Parathyroid adenoma (tissue), 2 donors: ENCODE data around the gene TAS2R10.

ENCODE experiments used
- H2AFZ ChIP-seq: fragments of 300-600 bp; sonication (generic); one replicate; pipeline ENCODE4 v1.7.0; 2017; ENCODE audit warnings: antibody characterized with exemption, mild to moderate bottlenecking
- H3K27ac ChIP-seq: fragments of 300-600 bp; sonication (generic); one replicate; pipeline ENCODE4 v1.7.0; 2017
- H3K27me3 ChIP-seq: fragments of 300-600 bp; sonication (generic); one replicate; pipeline ENCODE4 v1.7.0; 2017; ENCODE audit warnings: low read length; ENCODE audit not compliant: control insufficient read depth, insufficient read depth
- H3K36me3 ChIP-seq: fragments of 300-600 bp; sonication (generic); one replicate; pipeline ENCODE4 v1.7.0; 2017; ENCODE audit warnings: low read length; ENCODE audit not compliant: control insufficient read depth, insufficient read depth
- H3K4me1 ChIP-seq: fragments of 300-600 bp; sonication (generic); one replicate; pipeline ENCODE4 v1.7.0; 2017; ENCODE audit warnings: control low read depth
- H3K4me2 ChIP-seq: fragments of 300-600 bp; sonication (generic); one replicate; pipeline ENCODE4 v1.7.0; 2017; ENCODE audit warnings: low read length
- H3K4me3 ChIP-seq: fragments of 300-600 bp; sonication (generic); one replicate; pipeline ENCODE4 v1.7.0; 2017; ENCODE audit warnings: low read depth, low read length
- H3K79me2 ChIP-seq: fragments of 300-600 bp; sonication (generic); one replicate; pipeline ENCODE4 v1.7.0; 2017; ENCODE audit warnings: control low read depth
- H3K9ac ChIP-seq: fragments of 300-600 bp; sonication (generic); one replicate; pipeline ENCODE4 v1.7.0; 2017; ENCODE audit warnings: mild to moderate bottlenecking
- H3K9me3 ChIP-seq: fragments of 300-600 bp; sonication (generic); one replicate; pipeline ENCODE4 v1.7.0; 2017; ENCODE audit warnings: low read length; ENCODE audit not compliant: control insufficient read depth
- TF ChIP-seq, protein P1 (sequence below): fragments of 300-600 bp; sonication (generic); IDR thresholded peaks from one replicate; pipeline ENCODE4 v1.7.0; 2017; ENCODE audit warnings: antibody characterized with exemption, mild to moderate bottlenecking
- donor health status: primary hyperparathyroidism.

The TAS2R10 gene

DNA sequence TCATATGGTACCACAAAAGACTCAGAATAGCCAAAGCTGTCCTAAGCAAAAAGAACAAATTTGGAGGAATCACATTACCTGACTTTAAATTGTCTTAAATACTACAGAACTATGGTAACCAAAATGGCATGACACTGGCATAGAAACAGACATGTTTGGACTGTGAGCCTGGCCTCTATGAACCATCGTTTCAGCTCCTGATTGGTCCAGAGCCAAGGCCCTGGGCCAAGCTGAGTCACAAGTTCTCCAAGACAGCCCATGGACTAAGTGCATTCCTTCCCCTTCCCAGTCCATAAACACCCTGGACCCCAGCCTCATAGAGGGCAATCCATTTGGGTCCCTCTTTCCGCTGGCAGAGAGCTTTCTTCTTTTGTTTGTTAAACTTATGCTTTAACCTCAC lies 35.2 kb upstream of the TAS2R10 start:
- H3K4me2 ChIP-seq: no peak overlapping the region
- H3K9ac ChIP-seq: no peak overlapping the region

DNA sequence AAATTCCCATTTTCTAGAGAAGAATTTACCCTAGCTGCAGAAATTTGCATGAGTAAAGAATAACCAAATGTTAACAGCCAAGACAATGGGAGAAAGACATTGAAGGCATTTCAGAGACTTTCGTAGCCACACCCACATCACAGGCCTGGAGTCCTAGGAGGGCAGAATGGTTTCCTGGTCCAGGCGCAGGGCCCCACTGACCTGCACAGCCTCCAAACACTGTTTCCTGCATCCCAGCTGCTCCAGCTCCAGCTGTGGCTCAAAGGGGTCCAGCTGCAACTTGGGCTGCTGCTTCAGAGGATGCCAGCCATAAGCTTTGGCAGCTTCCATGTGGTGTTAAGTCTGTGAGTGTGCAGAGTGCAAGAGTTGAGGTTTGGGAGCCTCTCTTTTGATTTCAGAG lies 29.6 kb upstream of the TAS2R10 start:
- Histone ChIP-seq H3K4me1 (peaks cover 3% of the 10 kb centered on the region), H3K9me3 (no peaks in the 10 kb centered on the region), H3K27me3 (no peaks in the 10 kb centered on the region), H3K36me3 (no peaks in the 10 kb centered on the region), H3K4me3 (no peak overlapping the region), H2AFZ (no peak overlapping the region), H3K4me2 (no peak overlapping the region), H3K27ac (no peak overlapping the region), H3K79me2 (peaks cover 11% of the 10 kb centered on the region), H3K9ac (no peak overlapping the region)
- TF ChIP-seq, protein P1, sequence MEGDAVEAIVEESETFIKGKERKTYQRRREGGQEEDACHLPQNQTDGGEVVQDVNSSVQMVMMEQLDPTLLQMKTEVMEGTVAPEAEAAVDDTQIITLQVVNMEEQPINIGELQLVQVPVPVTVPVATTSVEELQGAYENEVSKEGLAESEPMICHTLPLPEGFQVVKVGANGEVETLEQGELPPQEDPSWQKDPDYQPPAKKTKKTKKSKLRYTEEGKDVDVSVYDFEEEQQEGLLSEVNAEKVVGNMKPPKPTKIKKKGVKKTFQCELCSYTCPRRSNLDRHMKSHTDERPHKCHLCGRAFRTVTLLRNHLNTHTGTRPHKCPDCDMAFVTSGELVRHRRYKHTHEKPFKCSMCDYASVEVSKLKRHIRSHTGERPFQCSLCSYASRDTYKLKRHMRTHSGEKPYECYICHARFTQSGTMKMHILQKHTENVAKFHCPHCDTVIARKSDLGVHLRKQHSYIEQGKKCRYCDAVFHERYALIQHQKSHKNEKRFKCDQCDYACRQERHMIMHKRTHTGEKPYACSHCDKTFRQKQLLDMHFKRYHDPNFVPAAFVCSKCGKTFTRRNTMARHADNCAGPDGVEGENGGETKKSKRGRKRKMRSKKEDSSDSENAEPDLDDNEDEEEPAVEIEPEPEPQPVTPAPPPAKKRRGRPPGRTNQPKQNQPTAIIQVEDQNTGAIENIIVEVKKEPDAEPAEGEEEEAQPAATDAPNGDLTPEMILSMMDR: no peak

More for the DNA sequence above, 35.2 kb upstream of the TAS2R10 start:
- H3K27me3 ChIP-seq: no peaks in the 10 kb centered on the region
- peaks cover 3% of the 10 kb centered on the region for H3K79me2 ChIP-seq
- no peaks in the 10 kb centered on the region for H3K4me1 ChIP-seq
- no peaks in the 10 kb centered on the region for H3K9me3 ChIP-seq
- H3K36me3 ChIP-seq: no peaks in the 10 kb centered on the region
- H3K4me3 ChIP-seq: no peak overlapping the region
- no peak overlapping the region for H3K27ac ChIP-seq
- TF ChIP-seq, protein P1: no peak
- no peak overlapping the region for H2AFZ ChIP-seq

DNA sequence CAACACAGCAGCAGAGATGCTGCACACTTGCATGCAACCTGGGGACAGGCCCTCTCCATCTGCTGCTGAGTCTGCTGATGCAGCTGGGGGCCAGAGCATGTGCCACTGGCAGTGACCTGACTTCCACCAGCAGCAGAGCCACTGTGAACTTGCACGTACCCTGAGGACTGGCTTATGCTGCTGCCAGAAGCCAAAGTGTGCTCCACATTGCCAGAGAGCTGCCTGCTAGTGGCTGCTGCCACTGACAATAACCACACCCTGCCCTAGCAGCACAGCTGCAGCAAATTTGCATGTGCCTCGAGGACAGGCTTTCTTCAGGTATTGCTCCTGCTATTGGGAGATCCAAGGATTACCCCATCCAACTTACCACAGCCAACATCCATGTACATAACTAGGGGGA lies 27.6 kb upstream of the TAS2R10 start:
- Histone ChIP-seq H3K79me2 (peaks cover 11% of the 10 kb centered on the region), H3K36me3 (no peaks in the 10 kb centered on the region), H3K4me1 (peaks cover 3% of the 10 kb centered on the region), H3K9me3 (no peaks in the 10 kb centered on the region), H3K27ac (no peak overlapping the region), H3K4me2 (no peak overlapping the region), H2AFZ (no peak overlapping the region), H3K4me3 (no peak overlapping the region), H3K27me3 (no peaks in the 10 kb centered on the region), H3K9ac (no peak overlapping the region)
- TF ChIP-seq, protein P1: no peak

DNA sequence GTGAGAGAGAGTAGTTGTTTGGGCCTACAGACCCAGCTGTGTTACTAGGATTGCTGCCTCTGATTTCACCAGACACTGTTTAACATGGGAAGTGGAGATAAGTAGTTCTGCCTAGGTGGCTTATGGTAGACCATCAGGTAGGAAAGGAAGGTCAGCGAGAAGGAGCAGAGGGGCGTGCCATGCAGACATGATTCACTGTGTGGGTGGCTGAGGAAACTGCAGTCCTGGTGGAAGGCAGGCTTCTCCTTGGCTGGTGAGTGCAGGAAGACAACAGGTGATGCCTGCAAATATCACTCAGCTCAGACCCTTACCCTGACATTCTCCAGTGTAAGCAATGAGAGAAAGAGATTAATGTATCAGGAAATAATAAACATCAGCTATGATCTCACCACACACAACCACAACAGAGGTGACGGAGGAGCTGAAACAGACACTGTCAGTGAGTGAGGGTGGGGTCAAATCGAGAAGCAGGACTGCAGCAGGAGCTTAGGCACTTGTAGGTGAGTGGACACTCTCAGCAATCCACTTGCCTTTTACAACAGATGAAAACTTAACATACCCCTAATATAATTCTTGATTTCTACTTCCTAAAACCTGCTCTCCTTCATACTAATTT lies 25.2 kb upstream of the TAS2R10 start:
- Histone ChIP-seq H3K27me3 (no peaks in the 10 kb centered on the region), H3K9me3 (no peaks in the 10 kb centered on the region), H3K4me1 (peaks cover 3% of the 10 kb centered on the region), H3K9ac (no peak overlapping the region), H3K36me3 (no peaks in the 10 kb centered on the region), H3K27ac (no peak overlapping the region), H2AFZ (no peak overlapping the region), H3K4me3 (no peak overlapping the region), H3K4me2 (no peak overlapping the region), H3K79me2 (peaks cover 8% of the 10 kb centered on the region)
- TF ChIP-seq, protein P1: no peak

DNA sequence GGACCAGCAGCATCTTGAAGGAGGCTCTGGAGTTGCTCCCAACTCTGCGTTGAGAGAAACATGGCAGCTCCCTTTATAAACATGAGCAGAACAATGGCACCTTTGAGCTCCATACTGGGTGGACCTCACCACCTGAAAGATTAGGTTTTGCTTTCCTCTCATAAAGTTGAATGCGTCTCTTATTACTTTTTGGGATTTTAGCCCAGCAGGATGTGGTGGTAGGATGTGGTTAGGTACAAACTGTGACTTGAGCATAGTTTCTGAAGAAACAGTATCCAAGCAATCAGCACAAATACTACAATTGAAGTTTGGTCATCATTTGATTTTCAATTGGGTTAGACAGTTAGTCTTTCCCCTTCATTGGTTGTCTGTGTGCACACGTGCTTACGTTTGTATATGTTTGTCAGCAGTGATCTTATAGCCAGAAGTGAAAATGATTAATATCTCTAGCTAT lies 23.3 kb upstream of the TAS2R10 start, which contains the start of gene PRR4:
Gene PRR4, minus strand, starts transcription at position 51 of the 454 bp plus-strand sequence. Its CDS starts 38 bp downstream, at position 13.
- Histone ChIP-seq H3K9ac (no peak within 1 kb of the TSS), H3K4me2 (no peak within 1 kb of the TSS), H2AFZ (no peak within 1 kb of the TSS), H3K4me3 (no peak within 1 kb of the TSS), H3K27me3 (no peaks in the 10 kb centered on the region), H3K27ac (no peak within 1 kb of the TSS), H3K4me1 (peaks cover 3% of the 10 kb centered on the region), H3K79me2 (no peaks in the 10 kb centered on the region), H3K9me3 (no peaks in the 10 kb centered on the region), H3K36me3 (no peaks in the 10 kb centered on the region)
- TF ChIP-seq, protein P1: no peak
